H9 (cell line): Measurements from ENCODE around the gene RPGRIP1L. TPM values are rescaled to one million over a fixed set of nuclear protein-coding genes. Genes with fewer than 3 reads are reported as not detected.

Experiments
- DNase-seq: peaks from one replicate; pipeline ENCODE4 v3.0.0-alpha.2; 2017
- H2AFZ ChIP-seq: one replicate; pipeline ENCODE4 v1.6.1; 2013; ENCODE audit warnings: mild to moderate bottlenecking, low read length, control low read depth, moderate library complexity
- H2AK5ac ChIP-seq: 2 replicates; pipeline ENCODE4 v1.6.1; 2013; ENCODE audit warnings: low read length, control low read depth, mixed read lengths; ENCODE audit not compliant: insufficient read length
- H2BK120ac ChIP-seq: one replicate; pipeline ENCODE4 v1.6.1; 2013; ENCODE audit warnings: low read depth, mild to moderate bottlenecking, low read length, control low read depth, inconsistent platforms; ENCODE audit not compliant: poor library complexity, severe bottlenecking
- H2BK12ac ChIP-seq: 2 replicates; pipeline ENCODE4 v1.6.1; 2013; ENCODE audit warnings: low read length, control low read depth, mixed read lengths, low read depth; ENCODE audit not compliant: insufficient read length
- H2BK15ac ChIP-seq: 2 replicates; pipeline ENCODE4 v1.6.1; 2013; ENCODE audit warnings: low read depth, low read length, control low read depth
- H2BK20ac ChIP-seq: one replicate; pipeline ENCODE4 v1.6.1; 2013; ENCODE audit warnings: low read depth, mild to moderate bottlenecking, low read length, control low read depth, inconsistent platforms; ENCODE audit not compliant: poor library complexity, severe bottlenecking
- H2BK5ac ChIP-seq: 2 replicates; pipeline ENCODE4 v1.6.1; 2013; ENCODE audit warnings: low read length, control low read depth, mixed read lengths; ENCODE audit not compliant: insufficient read length
- H3K14ac ChIP-seq: 2 replicates; pipeline ENCODE4 v1.6.1; 2013; ENCODE audit warnings: low read length, control low read depth; ENCODE audit not compliant: insufficient read depth
- H3K18ac ChIP-seq: 2 replicates; pipeline ENCODE4 v1.6.1; 2013; ENCODE audit warnings: low read depth, mild to moderate bottlenecking, mixed read lengths, low read length, control low read depth; ENCODE audit not compliant: insufficient read length
- H3K23ac ChIP-seq: 2 replicates; pipeline ENCODE4 v1.6.1; 2013; ENCODE audit warnings: low read length, control low read depth, mixed read lengths, low read depth; ENCODE audit not compliant: insufficient read length
- H3K23me2 ChIP-seq: 2 replicates; pipeline ENCODE4 v1.6.1; 2013; ENCODE audit warnings: low read depth, mild to moderate bottlenecking, mixed read lengths, low read length, control low read depth; ENCODE audit not compliant: insufficient read length, poor library complexity, severe bottlenecking
- H3K27ac ChIP-seq: 2 replicates; pipeline ENCODE4 v1.5.1; 2013; ENCODE audit warnings: low read length, control low read depth, mixed read lengths, low read depth; ENCODE audit not compliant: insufficient read length
- H3K27me3 ChIP-seq: 2 replicates; pipeline ENCODE4 v1.6.1; 2013; ENCODE audit warnings: low read length, control low read depth, inconsistent platforms; ENCODE audit not compliant: insufficient read depth
- H3K4ac ChIP-seq: 2 replicates; pipeline ENCODE4 v1.6.1; 2013; ENCODE audit warnings: low read depth, mild to moderate bottlenecking, control low read depth, inconsistent platforms, low read length, moderate library complexity
- H3K4me1 ChIP-seq: 2 replicates; pipeline ENCODE4 v1.6.1; 2013; ENCODE audit warnings: low read length, control low read depth, inconsistent platforms; ENCODE audit not compliant: insufficient read depth
- H3K4me2 ChIP-seq: 2 replicates; pipeline ENCODE4 v1.6.1; 2013; ENCODE audit warnings: low read length, control low read depth, mixed read lengths; ENCODE audit not compliant: insufficient read length, insufficient read depth
- H3K56ac ChIP-seq: 2 replicates; pipeline ENCODE4 v1.6.1; 2013; ENCODE audit warnings: low read depth, mild to moderate bottlenecking, mixed read lengths, low read length, control low read depth; ENCODE audit not compliant: insufficient read length
- H3K79me1 ChIP-seq: 2 replicates; pipeline ENCODE4 v1.6.1; 2013; ENCODE audit warnings: low read depth, mild to moderate bottlenecking, moderate library complexity, low read length, control low read depth, inconsistent platforms; ENCODE audit not compliant: insufficient read depth, poor library complexity, severe bottlenecking
- H3K79me2 ChIP-seq: 2 replicates; pipeline ENCODE4 v1.6.1; 2013; ENCODE audit warnings: low read length, control low read depth, inconsistent platforms; ENCODE audit not compliant: insufficient read depth
- H3K9ac ChIP-seq: 2 replicates; pipeline ENCODE4 v1.6.1; 2013; ENCODE audit warnings: low read length, control low read depth, mixed read lengths; ENCODE audit not compliant: insufficient read length; ENCODE audit errors: extremely low read depth
- H3K9me3 ChIP-seq: one replicate; pipeline ENCODE4 v1.6.1; 2013; ENCODE audit warnings: low read depth, low read length, inconsistent platforms; ENCODE audit not compliant: control insufficient read depth
- H3T11ph ChIP-seq: one replicate; pipeline ENCODE4 v1.6.1; 2013; ENCODE audit warnings: mild to moderate bottlenecking, low read length, control low read depth, inconsistent platforms
- H4K20me1 ChIP-seq: one replicate; pipeline ENCODE4 v1.6.1; 2013; ENCODE audit not compliant: control insufficient read depth, insufficient read length, insufficient read depth
- H4K5ac ChIP-seq: 2 replicates; pipeline ENCODE4 v1.6.1; 2013; ENCODE audit warnings: low read depth, mild to moderate bottlenecking, mixed read lengths, low read length, control low read depth; ENCODE audit not compliant: insufficient read length
- H4K8ac ChIP-seq: replicated peaks from 2 replicates; pipeline ENCODE4 v1.6.1; 2013; ENCODE audit warnings: low read length, control low read depth, mixed read lengths, low read depth; ENCODE audit not compliant: insufficient read length
- H4K91ac ChIP-seq: 2 replicates; pipeline ENCODE4 v1.6.1; 2013; ENCODE audit warnings: low read depth, mild to moderate bottlenecking, moderate library complexity, mixed read lengths, low read length, control low read depth; ENCODE audit not compliant: insufficient read length
- H3K27ac Mint-ChIP-seq, 3 experiments: 2 replicates in 2 of 3; 3 replicates in 1 of 3; pipeline ENCODE4 v1.8.0; 2020 to 2021; ENCODE audit warnings: mixed read lengths in 3 of 3, mild to moderate bottlenecking in 1 of 3, moderate library complexity in 1 of 3
- H3K27me3 Mint-ChIP-seq: 2 replicates; pipeline ENCODE4 v1.8.0; 2021; ENCODE audit warnings: low read depth, mild to moderate bottlenecking, moderate library complexity, mixed read lengths
- H3K36me3 Mint-ChIP-seq, 3 experiments: 2 replicates in 2 of 3; 3 replicates in 1 of 3; pipeline ENCODE4 v1.8.0; 2020 to 2021; ENCODE audit warnings: low read depth in 3 of 3, mixed read lengths in 3 of 3; ENCODE audit not compliant: insufficient read depth in 1 of 3
- H3K4me1 Mint-ChIP-seq, 2 experiments: 2 replicates each; pipeline ENCODE4 v1.8.0; 2020; ENCODE audit warnings: mixed read lengths in 2 of 2
- H3K4me3 Mint-ChIP-seq, 2 experiments: 2 replicates in 1 of 2; 3 replicates in 1 of 2; pipeline ENCODE4 v1.8.0; 2020 to 2021; ENCODE audit warnings: mild to moderate bottlenecking in 2 of 2, mixed read lengths in 2 of 2, moderate library complexity in 1 of 2
- H3K9me3 Mint-ChIP-seq, 2 experiments: 2 replicates in 1 of 2; 3 replicates in 1 of 2; pipeline ENCODE4 v1.8.0; 2020; ENCODE audit warnings: mild to moderate bottlenecking in 2 of 2, mixed read lengths in 2 of 2, moderate library complexity in 1 of 2
- CTCF ChIP-seq: fragments of 200-600 bp; sonication (generic); conservative IDR thresholded peaks from 3 replicates; pipeline ENCODE4 v1.8.0; 2021; ENCODE audit warnings: antibody characterized with exemption, mild to moderate bottlenecking
- total RNA-seq: library from RNA; stranded (reverse); gene quantifications from 2 replicates; pipeline ENCODE4 v1.2.1, GENCODE V29; 2021

RPGRIP1L gene
- total RNA-seq, 1 experiment from 2014 or later: 11.7 TPM

- H3K9me3 ChIP-seq: no peaks in the 10 kb centered on the region
- H3K4ac ChIP-seq: no peak overlapping the region
- no peak overlapping the region for H2BK5ac ChIP-seq
- no peak overlapping the region for H3K56ac ChIP-seq
- H4K20me1 ChIP-seq: no peaks in the 10 kb centered on the region
- H2BK15ac ChIP-seq: no peak overlapping the region
- no peak overlapping the region for H3K9ac ChIP-seq
- no peak overlapping the region for H3K23ac ChIP-seq
- H4K8ac ChIP-seq: no peak overlapping the region
- H3K27ac ChIP-seq: no peak overlapping the region
- H3K27me3 Mint-ChIP-seq: no peaks in the 10 kb centered on the region
- no peak for DNase-seq
- no peak overlapping the region for H3K4me3 Mint-ChIP-seq
- peaks cover 4 to 18% of the 10 kb centered on the region in 2 experiments; a peak in 3 of 4 replicates for H3K4me1 Mint-ChIP-seq
- no peak overlapping the region for H2AFZ ChIP-seq
- H3K4me2 ChIP-seq: no peak overlapping the region
- no peak overlapping the region for H3K18ac ChIP-seq
- no peak overlapping the region for H2BK120ac ChIP-seq
- no peaks in the 10 kb centered on the region for H3K23me2 ChIP-seq
- H2BK12ac ChIP-seq: no peak overlapping the region
- no peak overlapping the region for H3K27ac Mint-ChIP-seq
- peaks cover 7% of the 10 kb centered on the region for H3K79me1 ChIP-seq
- TF ChIP-seq CTCF: no peak
- no peak overlapping the region for H4K5ac ChIP-seq
- H4K91ac ChIP-seq: no peak overlapping the region
- H2AK5ac ChIP-seq: no peak overlapping the region
- peaks cover 0 to 2% of the 10 kb centered on the region in 2 experiments; a peak in 1 of 5 replicates for H3K9me3 Mint-ChIP-seq
- H3K4me1 ChIP-seq: no peaks in the 10 kb centered on the region
- H3K36me3 Mint-ChIP-seq: peaks cover 0 to 2% (median 0%) of the 10 kb centered on the region in 3 experiments; a peak in 2 of 7 replicates
- H2BK20ac ChIP-seq: no peak overlapping the region
- H3K79me2 ChIP-seq: no peaks in the 10 kb centered on the region; the same call in 1 of the 2 replicates
- no peak overlapping the region for H3T11ph ChIP-seq
- no peak overlapping the region for H3K14ac ChIP-seq
- no peaks in the 10 kb centered on the region for H3K27me3 ChIP-seq
Observed at GRCh38 chr16:53726625-53727024, 23.0 kb upstream of the RPGRIP1L start.
